Activated naive CD4-positive, alpha-beta T cell treated with anti-CD3 and anti-CD28 coated beads, Interleukin-2, amount 50 U/mL, for 24 hours (primary cell): ENCODE results near the gene MAPK8.

ENCODE experiments used
- H3K27ac Mint-ChIP-seq: one replicate; pipeline ENCODE4 v1.8.0; 2021; ENCODE audit warnings: mild to moderate bottlenecking, mixed read lengths
- H3K27me3 Mint-ChIP-seq: one replicate; pipeline ENCODE4 v1.8.0; 2021; ENCODE audit warnings: mixed read lengths
- H3K36me3 Mint-ChIP-seq: one replicate; pipeline ENCODE4 v1.8.0; 2021; ENCODE audit warnings: mixed read lengths
- H3K4me1 Mint-ChIP-seq: one replicate; pipeline ENCODE4 v1.8.0; 2021; ENCODE audit warnings: mixed read lengths
- H3K4me3 Mint-ChIP-seq: one replicate; pipeline ENCODE4 v1.8.0; 2021; ENCODE audit warnings: mild to moderate bottlenecking, mixed read lengths
- H3K9me3 Mint-ChIP-seq: one replicate; pipeline ENCODE4 v1.8.0; 2021; ENCODE audit warnings: mixed read lengths

The MAPK8 gene

DNA sequence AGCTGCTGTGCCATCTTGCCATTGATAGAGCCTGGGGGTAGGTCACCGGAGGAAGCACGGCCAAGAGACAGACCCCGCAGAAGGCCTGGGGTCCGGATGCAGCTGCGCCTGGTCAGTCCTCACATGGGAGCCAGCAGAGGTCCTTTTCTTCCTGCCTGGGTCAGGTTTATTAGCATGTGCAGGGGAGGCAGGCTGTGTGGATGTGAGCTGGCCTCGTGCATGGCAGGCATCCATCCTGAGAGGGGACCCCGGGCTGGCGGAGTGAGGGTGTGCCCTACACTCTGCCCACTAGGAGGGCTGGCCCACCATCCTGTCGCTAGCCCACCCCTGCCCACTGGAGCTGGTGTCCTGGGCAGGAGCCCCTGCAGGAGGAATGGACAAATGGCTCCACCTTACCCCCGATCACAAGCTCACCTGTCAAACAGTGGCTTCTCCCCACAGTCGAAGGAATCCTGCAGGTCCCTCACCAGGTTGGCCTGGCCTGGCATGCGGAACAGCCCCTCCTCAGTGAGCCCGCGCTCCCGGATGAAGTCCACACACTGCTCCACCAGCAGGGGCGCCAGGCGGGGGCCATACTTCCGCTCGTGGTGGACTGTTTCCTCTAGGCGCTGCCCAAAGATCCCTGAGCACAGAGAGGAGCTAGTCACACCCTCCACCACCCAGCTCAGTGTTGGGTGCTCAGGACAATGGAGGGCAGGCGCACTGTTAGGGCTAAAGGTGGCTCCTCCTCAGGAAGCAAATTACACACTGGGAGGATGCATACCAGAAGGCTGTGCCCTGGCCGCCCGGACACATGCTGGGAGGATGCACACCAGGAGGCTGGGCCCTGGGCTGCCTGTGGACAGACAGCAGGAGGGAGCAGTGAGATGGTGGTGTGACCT is 153.0 kb downstream of the MAPK8 start:
- H3K4me3 Mint-ChIP-seq = no peak overlapping the region
- H3K27ac Mint-ChIP-seq = no peak overlapping the region
- H3K4me1 Mint-ChIP-seq = no peaks in the 10 kb centered on the region
- no peaks in the 10 kb centered on the region for H3K27me3 Mint-ChIP-seq
- no peaks in the 10 kb centered on the region for H3K9me3 Mint-ChIP-seq
- H3K36me3 Mint-ChIP-seq = no peaks in the 10 kb centered on the region

DNA sequence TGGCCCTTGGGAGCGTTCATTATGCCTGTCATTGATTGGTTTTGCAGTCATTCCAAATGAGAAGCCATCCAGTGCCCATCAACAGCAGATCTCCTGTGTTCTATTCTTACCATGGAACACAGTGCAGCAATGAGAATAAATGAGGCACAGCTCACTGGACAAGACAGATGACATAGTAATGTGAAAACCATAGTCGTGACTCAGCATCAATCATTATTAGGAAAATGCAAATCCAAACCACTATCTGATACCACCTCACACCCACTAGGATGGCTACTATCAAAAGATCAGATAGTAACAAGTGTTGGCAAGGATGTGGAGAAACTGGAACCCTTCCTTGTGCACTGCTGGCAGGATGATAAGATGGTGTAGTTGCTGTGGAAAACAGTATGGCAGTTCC is 153.7 kb downstream of the MAPK8 start:
- no peaks in the 10 kb centered on the region for H3K9me3 Mint-ChIP-seq
- no peak overlapping the region for H3K27ac Mint-ChIP-seq
- H3K4me1 Mint-ChIP-seq = no peaks in the 10 kb centered on the region
- H3K27me3 Mint-ChIP-seq = no peaks in the 10 kb centered on the region
- no peak overlapping the region for H3K4me3 Mint-ChIP-seq
- no peaks in the 10 kb centered on the region for H3K36me3 Mint-ChIP-seq

DNA sequence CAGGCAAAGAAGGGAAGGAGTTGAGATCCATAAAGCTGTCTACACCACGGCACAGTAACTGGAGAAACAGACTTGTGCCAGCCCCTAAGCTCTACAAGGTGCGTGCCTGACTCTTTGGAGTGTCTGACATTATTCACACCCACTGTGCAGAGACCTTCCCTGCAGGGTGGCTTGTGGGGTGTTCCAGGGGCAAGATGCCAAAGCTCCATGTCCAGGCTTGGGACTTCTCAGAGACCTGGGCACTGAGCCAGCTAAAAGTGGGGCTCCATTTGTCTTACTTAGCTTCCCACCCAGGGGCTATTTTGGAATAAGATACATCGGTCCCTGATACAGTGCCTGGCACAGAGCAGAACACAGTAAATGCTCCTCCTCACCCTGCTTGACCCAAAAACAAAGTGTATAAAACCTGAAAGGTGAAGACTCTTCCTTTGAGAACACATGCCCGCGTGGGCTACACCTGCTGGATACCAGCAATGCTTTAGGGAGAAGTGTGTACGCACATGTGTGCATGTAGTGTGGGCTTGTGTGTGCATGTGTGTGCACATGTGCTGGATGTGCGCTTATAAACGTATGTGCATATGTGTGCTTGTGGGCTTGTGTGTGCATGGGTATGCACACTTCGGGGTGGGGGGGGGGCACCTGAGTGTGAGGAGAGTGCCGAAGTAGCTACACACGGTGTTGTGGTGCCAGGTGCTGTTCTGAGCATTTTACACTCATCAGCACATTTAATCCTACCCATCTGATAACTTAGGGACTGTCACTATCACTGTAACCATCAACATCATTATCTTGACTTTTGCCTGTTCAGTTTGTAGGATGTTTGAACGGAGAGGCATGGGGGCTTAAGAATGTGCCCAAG is 155.4 kb downstream of the MAPK8 start:
- no peaks in the 10 kb centered on the region for H3K4me1 Mint-ChIP-seq
- H3K27me3 Mint-ChIP-seq = no peaks in the 10 kb centered on the region
- H3K36me3 Mint-ChIP-seq = no peaks in the 10 kb centered on the region
- H3K4me3 Mint-ChIP-seq = no peak overlapping the region
- no peak overlapping the region for H3K27ac Mint-ChIP-seq
- no peaks in the 10 kb centered on the region for H3K9me3 Mint-ChIP-seq

DNA sequence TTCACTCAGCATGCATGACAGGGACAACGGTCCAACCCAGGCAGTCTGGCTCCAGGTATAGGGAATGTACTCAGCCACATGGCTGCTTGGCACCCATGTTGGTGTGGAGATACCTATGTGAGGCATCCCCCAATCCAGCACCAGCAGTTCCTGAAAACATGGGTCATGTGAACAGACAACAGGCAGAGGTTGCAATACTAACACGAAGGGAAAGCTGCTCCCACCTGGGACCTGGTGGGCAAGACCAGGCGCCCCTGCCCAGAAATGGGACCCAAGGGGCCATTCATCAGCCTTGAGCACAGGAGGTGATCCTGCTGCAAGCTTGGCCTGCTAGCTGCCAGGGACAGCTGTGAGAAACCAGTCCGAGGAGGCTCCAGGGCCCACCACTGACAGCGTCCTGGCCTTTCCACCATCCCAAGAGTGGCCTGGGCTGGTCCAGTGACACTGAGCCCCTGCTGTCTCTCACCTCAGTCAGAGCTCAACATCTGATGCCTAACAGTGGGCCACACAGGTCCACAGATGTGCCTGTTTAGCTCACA is 156.1 kb downstream of the MAPK8 start:
- Mint-ChIP-seq H3K36me3 (no peaks in the 10 kb centered on the region), H3K27ac (no peak overlapping the region), H3K9me3 (no peaks in the 10 kb centered on the region), H3K4me3 (no peak overlapping the region), H3K27me3 (no peaks in the 10 kb centered on the region), H3K4me1 (no peaks in the 10 kb centered on the region)

DNA sequence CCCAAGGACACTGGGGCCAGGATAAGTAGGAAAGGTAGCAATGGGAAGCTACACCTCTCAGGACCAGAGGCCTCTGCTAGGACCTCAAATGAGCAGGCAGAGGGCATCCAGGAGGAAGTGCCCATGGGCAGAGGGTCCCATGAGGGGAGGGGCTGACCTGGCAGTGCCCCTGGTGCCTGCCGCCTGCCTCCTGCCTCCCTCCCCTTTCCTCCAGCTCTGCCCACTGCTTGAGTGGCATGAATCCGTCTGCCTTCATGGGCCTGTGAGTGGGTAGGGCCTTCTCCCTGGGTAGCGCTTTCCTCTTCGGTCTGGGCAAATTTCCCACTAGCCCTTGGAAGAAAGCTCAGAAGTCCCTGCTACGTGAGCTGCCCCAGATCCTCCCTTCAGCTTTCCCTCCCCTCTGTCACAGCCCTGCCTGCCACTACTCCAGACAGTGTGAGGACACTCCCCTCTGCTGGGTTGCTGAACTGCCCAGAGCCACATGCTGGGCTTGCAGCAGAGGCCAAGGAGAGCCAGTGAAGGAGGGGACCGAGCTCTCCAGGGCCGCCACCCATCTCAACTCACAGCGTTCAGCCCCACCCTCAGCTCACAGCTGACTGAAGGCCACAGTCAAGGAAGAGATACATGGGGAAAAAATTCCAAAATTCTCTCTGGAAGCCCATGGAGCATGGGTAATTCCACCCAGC is 157.0 kb downstream of the MAPK8 start:
- no peaks in the 10 kb centered on the region for H3K9me3 Mint-ChIP-seq
- no peak overlapping the region for H3K4me3 Mint-ChIP-seq
- H3K36me3 Mint-ChIP-seq = no peaks in the 10 kb centered on the region
- H3K27me3 Mint-ChIP-seq = no peaks in the 10 kb centered on the region
- no peak overlapping the region for H3K27ac Mint-ChIP-seq
- no peaks in the 10 kb centered on the region for H3K4me1 Mint-ChIP-seq

DNA sequence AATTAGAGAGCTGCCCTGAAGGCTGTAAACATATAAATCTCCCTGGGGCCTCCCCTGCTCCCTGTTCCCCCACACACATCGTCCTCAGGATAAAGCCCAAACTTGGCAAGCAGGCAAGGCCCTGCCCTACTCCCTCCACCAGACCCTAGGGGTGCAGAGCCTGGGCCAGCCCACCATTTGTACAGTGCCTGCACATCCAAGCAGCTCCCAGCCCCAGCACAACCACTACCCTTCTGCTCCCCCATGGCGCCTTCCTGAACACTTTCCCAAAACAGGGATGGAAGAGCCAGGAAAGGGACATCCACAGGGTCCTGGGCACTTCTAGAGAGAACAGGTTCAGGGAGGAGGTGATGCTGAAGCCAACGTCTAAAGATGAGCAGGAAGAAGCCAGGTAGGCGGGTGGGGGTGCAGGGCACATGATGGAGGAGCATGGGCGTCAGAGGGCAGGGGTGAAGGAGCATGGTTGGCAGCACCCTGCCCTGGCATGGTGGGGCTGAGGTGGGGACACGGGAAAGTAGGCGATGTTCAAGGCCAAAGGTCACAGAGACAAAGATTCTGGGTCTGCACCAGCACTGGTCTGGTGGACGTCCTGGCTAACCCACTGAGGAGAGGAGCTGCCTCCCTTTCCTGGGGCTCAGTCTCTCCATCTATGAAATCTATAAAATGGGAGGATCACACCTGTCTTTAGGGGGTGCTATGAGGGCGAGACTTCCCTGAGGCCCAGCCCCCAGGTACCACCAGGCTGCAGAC is 157.8 kb downstream of the MAPK8 start:
- Mint-ChIP-seq H3K27ac (no peak overlapping the region), H3K9me3 (no peaks in the 10 kb centered on the region), H3K4me1 (no peaks in the 10 kb centered on the region), H3K27me3 (no peaks in the 10 kb centered on the region), H3K36me3 (no peaks in the 10 kb centered on the region), H3K4me3 (no peak overlapping the region)

- Mint-ChIP-seq H3K9me3 (no peaks in the 10 kb centered on the region), H3K27me3 (no peaks in the 10 kb centered on the region), H3K27ac (no peak overlapping the region), H3K4me3 (no peak overlapping the region), H3K36me3 (no peaks in the 10 kb centered on the region), H3K4me1 (no peaks in the 10 kb centered on the region)
Observed at GRCh38 chr10:48464871-48465736, 158.6 kb downstream of the MAPK8 start.

DNA sequence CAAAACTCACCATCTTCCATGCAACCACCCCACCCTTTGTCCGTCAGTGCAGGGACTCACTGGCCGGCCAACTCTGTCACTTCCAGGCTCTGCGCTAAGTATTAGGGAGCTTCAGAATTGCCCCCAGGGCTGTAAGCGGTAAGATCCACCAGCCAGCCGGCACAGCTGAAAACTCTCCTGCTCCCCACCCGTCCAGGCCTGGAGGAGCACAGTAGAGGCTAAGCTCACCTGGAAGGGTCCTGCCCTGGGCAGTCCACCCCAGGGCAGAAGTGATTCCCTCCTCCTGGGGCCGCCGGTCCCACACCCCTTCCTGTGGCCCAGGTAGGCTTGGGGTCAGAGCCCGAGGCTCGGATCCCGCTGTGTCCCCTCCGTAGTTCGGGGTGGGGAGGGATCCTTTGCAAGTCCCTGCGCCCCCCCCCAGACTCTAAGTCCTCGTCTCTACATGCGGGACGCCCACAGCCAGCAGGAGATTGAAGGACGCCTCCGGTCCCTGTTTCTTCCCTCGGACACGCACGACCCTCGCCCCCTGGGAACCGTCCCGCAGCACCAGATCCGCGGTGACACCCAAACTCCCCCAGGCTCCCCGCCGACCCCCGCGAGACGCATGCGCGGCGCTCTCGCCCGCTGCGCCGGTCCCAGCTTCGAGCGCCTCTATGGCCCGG is 159.5 kb downstream of the MAPK8 start:
- Mint-ChIP-seq H3K9me3 (no peaks in the 10 kb centered on the region), H3K36me3 (no peaks in the 10 kb centered on the region), H3K4me1 (no peaks in the 10 kb centered on the region), H3K27ac (no peak overlapping the region), H3K27me3 (no peaks in the 10 kb centered on the region), H3K4me3 (no peak overlapping the region)

DNA sequence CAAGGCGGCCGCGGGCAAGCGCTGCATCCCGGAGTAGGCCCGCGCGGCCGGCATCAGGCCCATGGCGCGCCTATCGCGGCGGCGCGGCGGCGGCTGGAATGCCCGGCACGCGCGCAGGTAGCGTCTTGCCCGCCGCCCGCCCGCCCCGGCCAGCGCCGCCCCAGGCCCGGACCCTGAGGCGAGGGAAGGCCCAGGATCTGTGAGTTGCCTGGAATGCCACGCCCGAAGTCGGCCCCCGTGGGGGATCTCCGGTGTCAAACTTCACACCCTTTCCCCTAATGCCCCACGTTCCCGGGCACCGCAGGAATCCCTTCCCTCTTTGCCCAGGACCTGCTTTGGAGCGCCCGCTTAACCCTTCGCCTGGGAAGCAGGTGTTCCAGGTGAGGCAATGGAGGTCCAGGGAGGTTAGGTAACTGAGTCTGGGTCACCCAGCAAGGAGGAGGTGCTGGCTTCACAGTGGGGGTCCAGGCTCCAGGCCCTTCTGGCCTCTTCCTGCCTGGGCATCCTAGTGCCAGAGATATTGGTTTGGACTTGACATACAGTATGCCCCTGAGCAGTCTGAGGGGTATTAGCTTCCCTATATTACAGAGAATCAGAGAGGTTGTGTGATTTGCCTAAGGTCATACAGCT is 160.2 kb downstream of the MAPK8 start:
- Mint-ChIP-seq H3K27ac (no peak overlapping the region), H3K36me3 (no peaks in the 10 kb centered on the region), H3K4me3 (no peak overlapping the region), H3K9me3 (no peaks in the 10 kb centered on the region), H3K4me1 (no peaks in the 10 kb centered on the region), H3K27me3 (no peaks in the 10 kb centered on the region)

DNA sequence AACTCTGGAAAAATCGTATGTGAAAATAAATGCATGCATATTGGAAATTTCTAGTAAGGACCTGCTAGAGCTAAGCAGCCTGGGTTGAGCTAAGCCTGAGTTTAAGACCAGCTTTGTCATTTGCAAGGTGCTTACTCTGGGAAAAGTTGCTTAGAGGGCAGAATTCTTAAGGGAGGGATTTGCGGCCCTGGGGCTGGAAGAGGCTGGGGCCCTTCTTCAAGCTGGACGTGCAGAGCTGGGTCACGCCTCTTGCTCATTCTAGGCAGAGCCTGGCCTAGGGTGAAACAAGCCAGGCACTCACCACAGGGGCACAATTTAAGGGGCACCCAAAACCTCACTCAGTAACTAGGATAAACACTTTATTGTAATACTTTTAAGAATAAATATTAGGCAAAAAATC is 161.2 kb downstream of the MAPK8 start:
- H3K27ac Mint-ChIP-seq = no peak overlapping the region
- H3K27me3 Mint-ChIP-seq = no peaks in the 10 kb centered on the region
- no peaks in the 10 kb centered on the region for H3K4me1 Mint-ChIP-seq
- no peaks in the 10 kb centered on the region for H3K36me3 Mint-ChIP-seq
- H3K4me3 Mint-ChIP-seq = no peak overlapping the region
- H3K9me3 Mint-ChIP-seq = no peaks in the 10 kb centered on the region

DNA sequence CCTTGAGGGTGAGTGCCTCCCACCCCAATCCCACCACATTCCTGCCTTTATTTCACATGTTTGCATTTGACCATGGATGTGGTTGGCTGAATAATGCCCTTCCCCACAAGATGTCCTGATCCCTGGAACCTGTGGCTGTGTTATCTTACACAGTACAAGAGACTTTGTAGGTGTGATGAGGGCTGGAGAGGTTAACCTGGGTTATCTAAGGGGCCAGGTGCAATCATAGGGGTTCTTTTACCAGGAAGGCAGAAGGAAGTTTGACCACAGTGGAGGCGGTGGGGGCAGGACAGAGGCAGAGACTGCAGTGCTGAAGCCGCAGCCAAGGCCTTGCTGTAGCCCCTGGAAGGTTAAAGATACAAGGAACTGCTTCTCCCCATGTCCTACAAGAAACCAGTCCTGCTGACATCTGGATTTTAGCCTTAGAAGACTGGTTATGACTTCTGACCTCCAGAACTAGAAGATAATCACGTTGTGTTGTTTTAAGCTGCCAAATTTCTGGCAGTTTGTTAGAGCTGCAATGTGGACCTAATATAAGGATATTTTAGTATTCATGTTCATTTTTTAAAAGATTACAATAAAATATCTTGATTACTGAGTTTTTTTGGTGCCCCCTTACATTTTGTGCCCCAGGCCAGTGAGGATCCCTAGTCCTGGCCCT is 161.8 kb downstream of the MAPK8 start:
- H3K36me3 Mint-ChIP-seq = no peaks in the 10 kb centered on the region

DNA sequence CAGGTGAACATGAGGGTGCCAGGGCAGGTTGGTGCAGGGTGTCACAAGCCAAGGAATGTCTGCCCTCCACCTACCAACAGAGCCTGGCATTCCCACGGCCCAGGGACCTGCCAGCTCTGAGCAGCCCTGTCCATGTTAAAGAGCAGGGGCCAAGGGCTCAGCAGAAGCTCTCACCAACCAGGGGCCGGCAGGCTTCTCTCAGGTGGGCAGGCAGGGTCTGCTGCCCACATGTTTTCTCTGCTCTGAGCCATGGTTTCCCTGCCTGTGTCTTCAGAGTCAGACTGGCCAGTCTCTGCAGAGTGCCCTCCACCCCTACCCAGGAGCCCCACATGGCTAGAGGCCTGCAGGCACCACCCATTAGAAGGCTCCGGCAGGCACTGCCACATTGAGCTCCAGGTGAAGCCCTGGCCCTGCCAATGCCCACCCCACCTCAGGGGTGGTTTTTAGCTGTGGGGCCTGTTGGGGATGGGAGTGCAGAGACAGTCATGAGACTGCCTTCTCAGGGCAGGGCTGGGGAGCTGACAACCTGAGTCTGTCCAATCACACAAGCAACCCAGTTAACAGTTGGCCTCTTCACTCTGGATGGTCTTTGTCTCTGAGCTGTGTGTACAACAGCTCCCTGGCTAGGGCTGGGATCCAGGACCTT is 162.5 kb downstream of the MAPK8 start:
- Mint-ChIP-seq H3K4me1 (no peaks in the 10 kb centered on the region), H3K27ac (no peak overlapping the region), H3K27me3 (no peaks in the 10 kb centered on the region), H3K4me3 (no peak overlapping the region), H3K9me3 (no peaks in the 10 kb centered on the region), H3K36me3 (no peaks in the 10 kb centered on the region)

More for the DNA sequence above, 161.8 kb downstream of the MAPK8 start:
- Mint-ChIP-seq H3K27ac (no peak overlapping the region), H3K4me1 (no peaks in the 10 kb centered on the region), H3K9me3 (no peaks in the 10 kb centered on the region), H3K4me3 (no peak overlapping the region), H3K27me3 (no peaks in the 10 kb centered on the region)
